OCI-LY1 (cell line): ENCODE data around the gene CTSD.

ENCODE experiments used
- H2AFZ ChIP-seq: fragments of 200-600 bp; sonication (generic), shearing (Covaris generic); 2 replicates; pipeline ENCODE4 v1.6.0; 2014; ENCODE audit warnings: antibody characterized with exemption, mild to moderate bottlenecking, low read length
- H3F3A ChIP-seq: fragments of 200-600 bp; sonication (generic), shearing (Covaris generic); 2 replicates; pipeline ENCODE4 v1.6.0; 2014; ENCODE audit warnings: mild to moderate bottlenecking, antibody characterized with exemption, low read length, moderate library complexity; ENCODE audit not compliant: insufficient read depth
- H3K27ac ChIP-seq: fragments of 200-600 bp; sonication (generic); 2 replicates; pipeline ENCODE4 v1.5.1; 2014; ENCODE audit warnings: low read length, mixed run types, mild to moderate bottlenecking, low read depth; ENCODE audit not compliant: poor library complexity, severe bottlenecking
- H3K27me3 ChIP-seq: fragments of 200-600 bp; sonication (generic); 2 replicates; pipeline ENCODE4 v1.6.0; 2014; ENCODE audit warnings: antibody characterized with exemption, mild to moderate bottlenecking, low read length, moderate library complexity; ENCODE audit not compliant: insufficient read depth
- H3K36me3 ChIP-seq: fragments of 200-600 bp; sonication (generic); 2 replicates; pipeline ENCODE4 v1.6.1; 2014; ENCODE audit warnings: mild to moderate bottlenecking, antibody characterized with exemption, low read length, moderate library complexity, mixed read lengths; ENCODE audit not compliant: insufficient read depth
- H3K4me1 ChIP-seq: fragments of 200-600 bp; sonication (generic); 2 replicates; pipeline ENCODE4 v1.5.1; 2014; ENCODE audit warnings: mild to moderate bottlenecking, low read length, moderate library complexity; ENCODE audit not compliant: insufficient read depth, severe bottlenecking
- H3K4me2 ChIP-seq: fragments of 200-600 bp; sonication (generic), shearing (Covaris generic); 2 replicates; pipeline ENCODE4 v1.6.1; 2014; ENCODE audit warnings: low read length
- H3K4me3 ChIP-seq: fragments of 200-600 bp; sonication (generic); 2 replicates; pipeline ENCODE4 v1.5.1; 2014; ENCODE audit warnings: low read length, low read depth, mild to moderate bottlenecking, mixed read lengths; ENCODE audit not compliant: poor library complexity, severe bottlenecking
- H3K79me2 ChIP-seq: fragments of 200-600 bp; shearing (Covaris generic); 2 replicates; pipeline ENCODE4 v1.6.1; 2016; ENCODE audit warnings: mixed run types, low read length, mixed read lengths; ENCODE audit not compliant: insufficient read depth
- H3K9ac ChIP-seq: fragments of 200-600 bp; sonication (generic), shearing (Covaris generic); 2 replicates; pipeline ENCODE4 v1.6.1; 2014; ENCODE audit warnings: mild to moderate bottlenecking, low read length, mixed read lengths
- H3K9me2 ChIP-seq: fragments of 200-600 bp; sonication (generic), shearing (Covaris generic); 2 replicates; pipeline ENCODE4 v1.6.1; 2014; ENCODE audit warnings: low read depth, mild to moderate bottlenecking, low read length, mixed read lengths
- H3K9me3 ChIP-seq: fragments of 200-600 bp; shearing (Covaris generic); 2 replicates; pipeline ENCODE4 v1.6.1; 2014; ENCODE audit warnings: low read length, mixed read lengths
- H4K20me1 ChIP-seq: fragments of 200-600 bp; sonication (generic), shearing (Covaris generic); 2 replicates; pipeline ENCODE4 v1.6.0; 2016; ENCODE audit warnings: mild to moderate bottlenecking, low read length; ENCODE audit not compliant: insufficient read depth
- CTCF ChIP-seq: fragments of 200-600 bp; sonication (generic), shearing (Covaris generic); IDR thresholded peaks from 2 replicates; pipeline ENCODE4 v1.5.1; 2017; ENCODE audit warnings: mild to moderate bottlenecking, antibody characterized with exemption, low read length, moderate library complexity, mixed read lengths
- EZH2 ChIP-seq: fragments of 200-600 bp; sonication (generic), shearing (Covaris generic); IDR thresholded peaks from 2 replicates; pipeline ENCODE4 v1.8.0; 2017; ENCODE audit warnings: borderline replicate concordance, mixed run types, mild to moderate bottlenecking, antibody characterized with exemption, low read length, moderate library complexity, mixed read lengths

Gene CTSD

GRCh38 chr11:1739576-1739975, 24.2 kb downstream of the CTSD start:
- no peak overlapping the region for H3K4me3 ChIP-seq
- H3K9me2 ChIP-seq = no peaks in the 10 kb centered on the region
- no peak overlapping the region for H3K4me2 ChIP-seq
- H3K27ac ChIP-seq = no peak overlapping the region
- H3K36me3 ChIP-seq = no peaks in the 10 kb centered on the region; the same call in 1 of the 2 replicates
- H3K9me3 ChIP-seq = 0 out of 2 replicates have a peak, but pooled peaks cover 3% of the 10 kb centered on the region
- no peaks in the 10 kb centered on the region for H4K20me1 ChIP-seq
- no peaks in the 10 kb centered on the region for H3F3A ChIP-seq
- H2AFZ ChIP-seq = no peak overlapping the region
- TF ChIP-seq EZH2 = no peak
- no peak for TF ChIP-seq CTCF
- H3K4me1 ChIP-seq = no peaks in the 10 kb centered on the region
- no peaks in the 10 kb centered on the region; the same call in 1 of the 2 replicates for H3K27me3 ChIP-seq
- H3K9ac ChIP-seq = no peak overlapping the region
- H3K79me2 ChIP-seq = no peaks in the 10 kb centered on the region

DNA sequence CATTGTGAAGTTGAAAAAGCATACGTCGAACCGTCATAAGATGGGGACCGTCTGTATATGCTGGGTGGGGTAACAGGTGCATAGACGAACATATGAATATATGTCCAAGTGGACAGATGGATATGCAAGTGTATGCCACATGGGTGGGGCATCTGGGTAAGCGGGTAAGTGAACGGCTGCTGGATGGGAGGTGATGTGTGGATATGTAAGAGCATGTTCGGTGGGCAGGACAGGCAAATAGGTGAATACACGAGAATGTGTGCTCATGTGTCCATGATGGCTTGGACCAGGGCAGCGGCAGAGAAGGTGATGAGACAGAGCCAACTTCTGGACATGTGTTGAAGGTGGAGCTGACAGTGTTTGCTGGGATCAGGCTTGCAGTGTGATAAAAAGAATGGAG, 25.3 kb downstream of the CTSD start:
- Histone ChIP-seq H3K4me2 (no peak overlapping the region), H3K79me2 (no peaks in the 10 kb centered on the region), H4K20me1 (no peaks in the 10 kb centered on the region), H3K9ac (no peak overlapping the region), H3F3A (no peaks in the 10 kb centered on the region), H3K27me3 (no peaks in the 10 kb centered on the region; the same call in 1 of the 2 replicates), H3K9me2 (no peaks in the 10 kb centered on the region), H3K4me1 (no peaks in the 10 kb centered on the region), H3K4me3 (no peak overlapping the region), H3K36me3 (no peaks in the 10 kb centered on the region; the same call in 1 of the 2 replicates), H3K9me3 (0 out of 2 replicates have a peak, but pooled peaks cover 3% of the 10 kb centered on the region), H2AFZ (no peak overlapping the region), H3K27ac (no peak overlapping the region)
- TF ChIP-seq EZH2 (no peak), CTCF (no peak)

- Histone ChIP-seq H3K9me3 (0 out of 2 replicates have a peak, but pooled peaks cover 3% of the 10 kb centered on the region), H3K79me2 (no peaks in the 10 kb centered on the region), H3K9ac (no peak overlapping the region), H3K4me1 (no peaks in the 10 kb centered on the region), H3K36me3 (no peaks in the 10 kb centered on the region; the same call in 1 of the 2 replicates), H3K27me3 (no peaks in the 10 kb centered on the region; the same call in 1 of the 2 replicates), H2AFZ (no peak overlapping the region), H3K4me3 (no peak overlapping the region), H4K20me1 (no peaks in the 10 kb centered on the region), H3K9me2 (no peaks in the 10 kb centered on the region), H3K4me2 (no peak overlapping the region), H3K27ac (no peak overlapping the region), H3F3A (no peaks in the 10 kb centered on the region)
- no peak for TF ChIP-seq EZH2
- TF ChIP-seq CTCF = no peak
Measured at GRCh38 chr11:1737080-1737757, 26.5 kb downstream of the CTSD start.
